HG03097 (cell line): ENCODE measurements around the gene OR6B2.

Experiments
- ATAC-seq: cut with Tn5 transposase; IDR thresholded peaks from one replicate; pipeline ENCODE4 v1.9.1; 2021; ENCODE audit not compliant: unreplicated experiment, low FRiP score

Gene OR6B2

DNA sequence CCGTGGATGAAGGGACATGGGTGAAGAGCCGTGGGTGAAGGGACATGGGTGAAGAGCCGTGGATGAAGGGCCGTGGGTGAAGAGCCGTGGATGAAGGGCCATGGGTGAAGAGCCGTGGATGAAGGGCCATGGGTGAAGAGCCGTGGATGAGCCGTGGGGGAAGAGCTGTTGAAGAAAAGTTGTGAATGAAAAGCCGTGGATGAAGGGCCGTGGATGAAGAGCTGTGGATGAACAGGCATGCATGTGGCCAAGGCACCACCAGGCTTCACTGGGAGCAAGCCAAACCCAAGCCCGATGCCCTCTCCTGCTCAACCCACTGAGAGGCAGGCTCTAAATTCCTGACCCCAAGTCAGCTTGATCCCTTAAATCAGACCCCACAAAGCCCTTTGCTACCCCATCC, 12.5 kb upstream of the OR6B2 start:
- no peak for ATAC-seq

DNA sequence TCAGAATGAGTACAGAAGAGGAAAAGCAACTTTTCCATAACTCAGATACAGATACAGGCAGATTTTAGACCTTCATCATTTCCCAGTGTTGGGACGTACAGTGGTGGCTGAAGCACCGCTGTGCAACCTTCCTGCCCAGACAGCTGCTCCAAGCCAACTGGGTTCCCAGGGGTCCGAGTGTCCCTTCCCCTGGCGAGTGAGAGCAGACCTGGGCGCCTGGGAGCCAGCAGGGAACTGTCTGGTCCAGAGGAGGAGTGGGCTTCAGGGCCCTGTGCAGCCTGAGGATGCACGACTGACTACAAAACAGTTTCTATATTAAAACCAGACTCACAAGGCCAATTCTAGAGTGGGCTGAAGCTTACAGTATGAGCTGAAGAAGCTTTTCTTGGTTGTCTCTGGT, 11.1 kb upstream of the OR6B2 start:
- ATAC-seq: no peak

DNA sequence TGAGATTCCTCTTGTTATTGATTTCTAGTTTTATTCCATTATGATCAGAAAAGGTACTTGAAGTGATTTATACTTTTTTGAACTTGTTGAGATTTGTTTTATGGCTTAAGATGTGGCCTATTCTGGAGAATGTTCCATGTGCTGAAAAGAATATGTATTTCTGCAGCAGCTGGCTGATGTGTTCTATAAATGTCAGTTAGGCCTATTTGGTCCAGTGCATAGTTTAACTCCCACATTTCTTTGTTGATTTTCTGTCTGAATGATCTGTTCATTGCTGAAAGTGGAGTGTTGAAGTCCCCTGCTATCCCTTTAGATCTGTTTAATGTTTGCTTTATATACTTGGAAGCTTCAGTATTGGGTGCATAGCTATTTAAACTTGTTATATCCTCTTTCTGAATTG, 7.1 kb upstream of the OR6B2 start:
- no peak for ATAC-seq

DNA sequence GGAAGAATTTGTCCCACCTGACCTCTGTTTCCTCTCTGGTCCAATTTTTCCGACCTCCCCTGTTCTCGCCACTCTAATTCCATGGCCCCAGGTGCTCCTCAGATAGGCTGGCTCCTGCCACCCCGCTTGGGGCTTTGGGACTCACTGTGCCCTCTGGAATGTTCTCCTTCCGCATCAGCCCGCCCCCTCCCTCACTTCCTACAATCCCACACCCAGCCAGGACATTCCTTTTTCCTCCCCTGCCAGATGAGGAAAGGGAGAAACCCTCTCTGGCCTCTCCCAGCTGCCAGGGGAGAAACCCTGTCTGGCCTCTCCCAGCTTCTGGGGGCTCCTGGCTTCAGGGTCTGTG, 3.1 kb upstream of the OR6B2 start:
- no peak for ATAC-seq

DNA sequence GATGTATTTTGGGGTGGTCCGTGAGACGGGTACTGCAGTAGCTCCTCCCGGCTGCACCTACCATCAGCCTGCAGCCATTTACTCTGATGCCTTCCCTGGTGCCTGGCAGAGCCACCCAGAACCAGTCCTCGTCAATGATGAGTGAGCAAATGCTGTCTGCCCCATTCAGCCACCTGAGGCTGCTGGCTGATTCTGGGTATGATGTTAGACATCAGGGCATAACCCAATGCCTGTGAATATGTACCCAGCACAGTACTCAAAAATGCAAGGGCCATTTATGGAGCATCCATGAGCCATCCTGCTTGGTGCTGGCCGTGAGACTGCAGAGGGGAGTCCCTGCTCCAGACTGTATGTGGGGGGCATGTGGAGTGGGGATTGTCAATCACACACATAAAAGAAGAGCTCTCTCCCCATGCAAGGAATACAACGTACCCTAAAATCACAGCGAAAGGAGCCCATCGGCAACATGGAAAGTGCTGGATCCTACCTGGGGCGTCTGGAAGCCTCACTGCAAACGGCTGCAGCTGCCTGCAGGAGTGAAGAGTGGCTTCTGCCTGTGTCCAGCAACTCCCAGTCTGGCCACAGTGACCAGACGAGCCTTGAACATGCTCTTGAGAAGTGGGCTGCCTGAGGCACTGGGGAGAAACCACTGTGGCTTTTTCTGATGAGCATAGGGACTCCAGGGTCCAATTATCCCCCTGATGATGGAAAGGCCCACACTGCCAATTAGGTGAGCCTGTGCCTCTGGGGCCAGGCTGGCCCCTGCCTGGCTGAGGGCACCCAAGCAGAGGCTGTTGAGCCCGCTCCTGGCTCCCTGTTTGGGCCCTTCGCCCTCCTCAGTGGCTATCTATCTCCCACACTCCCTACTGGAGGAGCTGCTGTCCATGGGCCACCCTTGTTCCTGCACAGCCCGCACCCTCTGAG, 2.4 kb upstream of the OR6B2 start:
- ATAC-seq: no peak

DNA sequence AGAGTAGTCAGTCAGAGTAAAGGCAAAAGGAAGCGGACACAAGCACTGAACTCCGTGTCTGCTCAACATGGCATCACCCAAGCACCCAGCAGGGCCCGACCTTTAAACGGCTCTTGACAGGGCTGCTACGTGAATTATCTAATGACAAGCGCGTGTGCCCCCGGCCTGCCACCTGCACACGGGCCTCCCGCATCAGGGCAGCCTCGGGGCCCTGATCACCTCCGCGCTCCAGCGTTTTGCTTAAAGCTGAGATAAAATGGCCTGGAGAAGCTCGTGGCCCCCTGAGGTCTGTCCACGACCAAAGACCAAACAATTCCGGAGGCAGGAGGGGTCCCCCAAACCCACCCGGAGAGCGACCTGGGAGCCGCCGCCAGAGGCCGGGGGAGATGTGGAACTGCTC, 5.5 kb downstream of the OR6B2 start:
- ATAC-seq: peak; percentile 15

DNA sequence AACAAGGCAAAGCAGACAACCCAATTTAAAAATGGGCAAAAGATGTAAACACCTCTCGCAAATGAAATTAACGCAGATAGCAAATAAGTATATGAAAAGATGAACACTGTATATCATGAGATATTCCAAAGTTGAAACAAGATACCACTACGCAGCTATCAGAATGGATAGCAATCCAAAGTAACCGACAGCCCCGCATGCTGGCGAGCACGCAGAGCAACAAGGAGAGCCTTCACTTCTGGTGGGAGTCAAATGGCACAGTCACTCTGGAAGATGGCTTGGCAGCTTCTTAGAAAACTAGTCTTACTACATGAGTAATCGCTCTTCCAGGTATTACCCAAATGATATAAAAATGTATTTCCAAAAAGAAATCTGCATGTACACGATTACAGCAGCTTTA, 6.4 kb downstream of the OR6B2 start:
- no peak for ATAC-seq

DNA sequence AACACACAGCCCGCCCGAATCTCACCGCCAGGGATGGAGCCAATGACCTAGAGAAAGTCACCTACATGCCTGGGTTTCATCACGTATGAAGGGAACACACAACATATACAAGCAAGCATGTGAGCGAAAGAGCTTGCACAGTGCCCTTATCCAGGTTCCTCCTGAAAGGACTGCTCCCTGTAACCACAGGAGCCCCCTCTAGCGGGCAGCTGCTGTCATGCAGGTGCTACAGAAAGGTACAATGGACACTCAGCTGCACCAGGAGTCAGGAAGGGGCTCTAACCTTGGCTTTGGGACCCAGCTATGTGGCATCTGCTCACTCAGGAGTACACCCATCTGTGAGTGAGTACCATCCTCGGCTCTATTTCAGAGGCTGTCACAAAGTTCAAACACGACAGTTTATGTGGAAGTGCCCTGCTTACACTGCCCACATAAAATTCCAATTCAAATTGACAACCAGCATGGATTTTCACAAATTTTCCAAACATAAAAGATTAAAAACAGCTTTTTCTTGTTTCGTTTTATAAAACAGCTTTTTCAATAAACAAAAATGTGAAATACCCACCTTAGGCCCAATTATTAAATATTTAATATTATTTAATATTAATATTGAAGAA, 8.6 kb downstream of the OR6B2 start:
- ATAC-seq: no peak

DNA sequence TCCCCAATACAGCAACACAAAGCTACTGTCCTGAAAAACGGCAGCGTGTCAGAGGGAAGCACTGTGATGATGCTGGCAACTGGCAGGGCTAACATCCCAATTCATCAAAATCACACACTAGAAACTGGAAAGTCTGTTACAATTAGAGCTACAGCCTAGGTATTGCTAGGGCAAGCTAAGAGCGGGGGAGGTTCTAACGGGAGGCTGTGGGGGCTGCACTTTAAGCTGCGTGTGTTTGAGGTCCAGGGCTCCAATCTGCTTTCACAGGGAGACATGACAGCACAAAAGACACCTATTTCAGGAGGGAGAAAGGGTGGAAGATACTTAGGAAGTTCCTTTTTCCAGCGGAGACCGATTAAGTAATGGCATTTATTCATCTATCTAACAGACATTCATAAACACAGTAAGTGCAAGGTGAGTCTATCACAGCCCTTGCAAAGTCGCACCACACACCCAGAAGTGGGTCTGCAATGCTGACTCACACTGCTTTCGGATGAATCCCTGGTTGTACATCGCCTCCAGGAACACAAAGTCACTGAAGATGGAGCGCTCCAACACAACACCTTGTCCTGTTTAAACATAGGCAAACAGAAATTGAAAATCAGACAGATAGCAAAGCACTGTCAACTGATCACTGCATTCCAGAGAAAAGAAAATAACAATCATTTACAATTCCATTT, 12.0 kb downstream of the OR6B2 start:
- no peak for ATAC-seq

DNA sequence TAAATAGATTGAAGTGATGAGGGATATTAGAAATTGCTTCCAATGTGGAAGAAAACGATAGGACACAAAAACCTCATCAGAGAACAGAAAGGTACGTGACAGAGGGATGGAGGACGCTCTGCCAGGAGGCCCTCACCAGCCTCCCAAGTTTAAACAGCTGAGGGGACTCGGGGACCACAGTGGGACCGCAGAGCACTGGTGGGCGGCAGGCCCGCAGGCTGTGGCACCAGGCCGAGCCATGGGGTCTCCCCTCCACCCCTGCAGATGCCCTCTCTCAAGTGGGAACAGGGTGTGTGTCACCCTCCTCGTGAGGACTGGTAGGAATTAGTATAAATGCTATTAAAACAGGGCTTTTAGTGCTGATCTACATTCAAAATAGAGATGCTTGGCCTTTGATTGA, 15.9 kb downstream of the OR6B2 start:
- ATAC-seq: no peak

DNA sequence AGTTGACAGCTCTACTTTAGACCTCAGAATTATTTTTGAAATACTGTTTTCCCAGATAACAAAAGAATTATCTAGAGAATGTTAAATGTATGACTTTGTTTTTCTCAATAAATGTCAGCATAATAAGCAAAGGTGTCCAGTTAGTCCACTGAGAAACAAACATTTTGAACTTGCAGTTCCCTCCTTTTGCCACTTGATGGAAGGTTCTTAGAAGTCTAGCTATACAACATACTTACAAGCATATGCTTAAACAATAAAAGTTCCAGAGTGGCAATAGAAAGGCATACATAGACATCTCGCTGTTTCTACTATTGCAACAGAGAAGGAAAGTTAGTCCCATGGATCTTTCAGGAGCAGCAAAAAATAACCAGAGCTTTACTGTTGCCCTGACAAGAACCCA, 16.9 kb downstream of the OR6B2 start:
- ATAC-seq: no peak

DNA sequence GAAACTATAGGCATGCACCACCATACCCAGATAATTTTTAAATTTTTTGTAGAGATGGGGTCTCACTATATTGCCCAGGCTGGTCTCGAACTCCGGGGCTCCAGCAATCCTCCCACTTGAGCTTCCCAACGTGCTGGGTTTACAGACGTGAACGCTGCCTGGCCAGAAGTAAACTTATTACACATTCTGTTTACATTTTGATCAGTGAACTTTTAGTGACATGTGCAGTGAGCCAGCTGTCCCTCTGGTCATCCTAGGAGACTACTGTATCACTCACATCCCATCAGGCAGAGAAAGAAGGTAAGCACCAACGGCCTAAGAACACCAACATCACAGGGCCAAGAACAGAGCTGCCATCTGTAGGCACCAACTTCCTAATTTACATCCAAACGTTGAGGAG, 27.2 kb downstream of the OR6B2 start:
- no peak for ATAC-seq

DNA sequence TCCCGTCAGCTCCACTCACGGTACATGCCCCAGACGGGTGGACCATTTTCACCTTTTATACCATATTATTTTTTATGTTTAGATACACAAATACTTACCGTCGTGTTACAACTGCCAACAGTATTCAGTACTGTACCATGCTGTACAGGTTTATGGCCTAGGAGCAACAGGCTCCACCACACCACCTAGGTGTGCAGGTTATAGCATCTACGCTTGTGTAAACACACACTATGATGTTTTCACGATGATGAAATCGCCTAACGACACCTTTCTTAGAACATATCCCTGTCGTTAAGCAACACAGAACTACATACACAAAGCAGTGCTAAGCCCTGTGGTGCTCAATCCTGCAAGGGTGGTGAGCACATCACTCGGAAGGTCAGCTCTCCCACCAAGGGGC, 29.6 kb downstream of the OR6B2 start:
- no peak for ATAC-seq

DNA sequence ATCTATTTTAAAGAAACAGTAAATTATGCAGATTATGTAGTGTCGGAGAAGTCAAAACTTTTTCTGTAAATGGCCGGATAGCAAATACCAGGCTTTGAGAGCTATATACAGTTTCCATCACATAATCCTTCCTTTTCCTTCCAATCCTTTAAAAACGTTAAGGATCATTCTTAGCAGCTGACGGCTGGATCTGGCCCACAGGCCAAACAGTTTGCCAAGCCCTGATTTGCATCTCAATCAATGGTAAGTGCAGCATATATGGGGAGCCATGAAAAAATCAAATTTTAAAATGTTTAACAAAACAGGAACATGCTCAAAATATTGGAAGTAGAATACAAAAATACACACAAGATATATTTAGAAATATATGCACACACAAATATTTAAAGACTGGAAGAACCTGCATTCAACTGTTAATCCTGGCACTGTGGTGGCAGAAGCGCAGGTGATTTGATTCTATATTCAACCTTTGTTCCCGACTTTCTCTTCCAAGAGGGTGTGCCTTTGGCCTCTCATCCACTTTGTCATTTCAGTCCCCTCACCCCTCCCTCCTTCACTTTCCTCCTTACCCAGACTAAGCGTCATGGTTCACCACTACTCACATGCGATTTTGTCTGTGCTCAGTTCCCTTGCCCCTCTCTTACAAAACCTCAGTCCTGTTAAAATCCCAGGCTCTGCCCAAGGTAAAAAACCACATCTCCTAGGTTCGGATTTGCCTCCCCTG, 32.4 kb downstream of the OR6B2 start:
- ATAC-seq: no peak

DNA sequence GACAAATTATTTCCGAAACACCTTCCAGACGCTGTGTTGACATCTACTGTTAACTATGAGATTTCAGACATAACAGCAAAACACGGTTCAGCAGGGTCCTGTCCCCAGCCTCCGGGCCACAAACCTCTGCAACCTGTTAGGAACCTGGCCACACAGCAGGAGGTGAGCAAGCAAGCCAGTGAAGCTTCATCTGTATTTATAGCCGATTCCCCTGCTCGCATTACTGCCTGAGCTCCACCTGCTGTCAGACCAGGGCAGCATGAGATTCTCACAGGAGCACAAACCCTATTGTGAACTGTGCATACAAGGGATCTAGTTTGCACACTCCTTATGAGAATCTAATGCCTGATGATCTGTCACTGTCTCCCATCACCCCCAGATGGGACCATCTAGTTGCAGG, 36.1 kb downstream of the OR6B2 start:
- no peak for ATAC-seq

DNA sequence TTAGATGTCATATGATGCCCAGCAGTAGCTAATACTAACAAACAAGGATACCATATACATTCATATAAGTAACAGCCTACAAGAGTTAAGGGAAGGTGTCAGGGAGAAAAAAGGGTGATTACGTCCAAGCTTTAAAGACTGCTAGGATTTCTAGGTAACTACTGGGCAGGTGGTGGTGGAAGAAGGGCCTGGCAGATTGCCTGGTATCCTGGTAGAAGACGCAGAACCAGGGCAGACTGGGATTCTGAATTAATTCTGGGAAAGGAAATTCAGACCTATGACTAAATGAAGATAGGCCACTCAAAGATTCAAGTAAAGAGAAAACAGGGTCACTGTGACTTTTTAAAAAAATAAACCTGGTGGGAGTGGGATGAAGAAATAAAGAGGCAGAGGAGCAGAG, 36.9 kb downstream of the OR6B2 start:
- ATAC-seq: no peak

DNA sequence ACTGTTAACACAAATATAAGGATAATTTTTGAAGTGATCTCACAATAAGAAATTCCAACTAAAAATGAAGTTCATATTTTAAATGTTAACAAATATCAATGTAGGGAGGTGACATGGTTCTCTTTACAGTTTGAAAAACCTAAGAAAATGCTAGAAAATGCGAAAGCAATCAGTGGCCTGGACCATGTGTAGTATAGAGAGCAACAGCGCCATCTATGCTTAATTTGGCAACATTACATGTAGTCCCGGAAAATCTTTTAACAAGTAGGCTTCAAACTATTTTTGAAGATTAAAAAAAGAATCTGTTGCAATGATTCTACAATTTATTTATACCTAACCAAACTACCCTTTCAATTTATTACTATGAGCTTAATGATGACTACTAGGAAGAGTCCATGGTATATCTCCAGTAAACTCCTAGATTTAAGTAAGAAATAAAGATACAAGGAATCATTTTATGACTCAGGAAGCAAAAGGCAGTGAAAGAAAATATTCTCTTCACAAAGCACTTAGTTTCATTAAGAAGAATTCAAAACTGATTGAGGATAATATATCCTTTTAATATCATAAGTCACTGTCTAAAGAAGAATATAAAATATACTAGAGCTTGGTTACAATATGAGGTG, 38.4 kb downstream of the OR6B2 start:
- no peak for ATAC-seq

DNA sequence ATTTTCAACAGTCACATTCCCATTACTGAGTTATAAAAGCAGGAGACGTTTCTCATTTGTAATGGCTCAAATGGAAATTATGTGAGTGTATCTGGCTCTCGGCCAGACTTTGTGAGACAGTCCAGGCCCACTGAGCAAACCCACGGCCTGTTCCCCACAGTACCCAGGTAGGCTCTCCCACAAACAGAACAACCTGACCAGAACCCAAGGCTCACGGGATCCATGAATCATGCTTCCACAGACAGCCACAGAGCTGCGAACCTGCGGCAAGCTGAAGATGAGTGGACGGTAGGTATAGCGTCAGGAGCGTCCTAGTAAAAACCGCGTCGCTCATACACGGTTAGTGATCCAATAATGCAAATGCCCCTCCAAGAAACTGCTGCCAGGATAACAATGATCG, 39.3 kb downstream of the OR6B2 start:
- ATAC-seq: no peak

DNA sequence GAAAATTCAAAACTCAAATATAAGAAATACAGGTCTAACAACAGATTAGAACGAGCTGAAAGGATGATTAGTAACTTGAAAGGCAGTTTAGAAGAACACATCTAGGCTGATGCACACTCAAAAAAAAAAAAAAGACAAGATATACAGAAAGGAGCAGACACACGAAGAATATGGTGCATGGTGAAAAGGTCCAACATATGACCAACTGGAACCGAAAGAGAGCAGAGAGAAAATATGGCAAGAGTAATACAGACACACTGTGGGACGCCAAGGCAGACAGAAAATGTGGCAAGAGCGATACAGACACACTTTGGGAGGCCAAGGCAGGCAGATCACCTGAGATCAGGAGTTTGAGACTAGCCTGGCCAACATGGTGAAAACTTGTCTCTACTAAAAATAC, 44.9 kb downstream of the OR6B2 start:
- ATAC-seq: no peak

DNA sequence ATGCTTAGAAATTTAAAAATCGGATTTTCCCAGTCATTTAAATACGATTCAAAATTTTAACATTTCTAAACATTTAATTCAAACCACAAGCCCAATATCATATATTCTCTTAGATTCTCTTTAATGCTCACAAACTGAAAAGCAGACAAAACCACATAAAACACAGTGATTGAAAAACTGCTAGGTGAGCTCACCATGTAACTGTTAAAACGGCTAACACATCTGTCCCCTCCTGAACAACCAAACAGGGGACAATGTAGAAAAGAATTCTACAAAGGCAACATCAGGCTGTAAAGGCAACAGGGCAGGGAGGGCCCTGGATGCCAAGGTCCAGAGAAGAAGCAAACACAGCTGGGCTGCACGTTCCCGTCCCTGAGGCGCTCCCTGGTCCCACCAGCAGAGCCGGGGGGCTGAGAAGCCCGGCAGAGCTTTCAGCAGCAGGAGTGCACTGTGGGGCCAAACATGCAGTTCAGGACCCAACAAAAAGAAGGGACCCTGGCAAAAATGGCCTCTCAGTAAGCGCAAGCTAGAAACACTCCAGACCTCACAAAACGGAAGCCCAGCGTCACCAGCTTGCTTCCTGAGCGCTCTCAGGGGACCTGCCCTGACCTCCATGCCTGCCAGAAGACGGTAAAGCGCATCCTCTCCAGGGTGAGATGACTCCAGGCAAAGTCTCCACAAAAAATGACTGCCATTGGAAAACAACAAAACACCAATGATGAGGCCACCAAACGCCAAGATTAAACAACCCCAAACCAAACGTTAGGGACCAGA, 45.6 kb downstream of the OR6B2 start:
- no peak for ATAC-seq
